HuH-7 (cell line): ENCODE data around the gene PDE8B.
"Not testable (repeated sequence)": the region's sequence is repeated elsewhere in the genome, so short reads cannot be mapped to it uniquely, and the experiment has no call there.

ENCODE experiments used
- DNase-seq: peaks from one replicate; pipeline ENCODE4 v3.0.0; 2011; ENCODE audit warnings: low spot score

PDE8B gene

GRCh38 chr5:77449277-77449676 lies 238.8 kb downstream of the PDE8B start:
- no peak for DNase-seq

GRCh38 chr5:77449981-77450380 lies 239.5 kb downstream of the PDE8B start:
- no peak for DNase-seq

- DNase-seq: no peak
Measured at GRCh38 chr5:77452351-77452750, 241.9 kb downstream of the PDE8B start.

- no peak for DNase-seq
Measured at GRCh38 chr5:77454123-77454522, 243.6 kb downstream of the PDE8B start.

- DNase-seq: no peak
Measured at GRCh38 chr5:77461287-77461686, 250.8 kb downstream of the PDE8B start.

GRCh38 chr5:77463905-77464304 lies 253.4 kb downstream of the PDE8B start:
- DNase-seq: no peak

GRCh38 chr5:77468875-77469274 lies 258.4 kb downstream of the PDE8B start:
- not testable (repeated sequence) for DNase-seq

- not testable (repeated sequence) for DNase-seq
Measured at GRCh38 chr5:77475041-77475440, 264.6 kb downstream of the PDE8B start.
